Subcutaneous abdominal adipose tissue (tissue), 5 donors: ENCODE results near the gene BRPF3.

Experiments used
- H3K27ac ChIP-seq: one replicate; pipeline ENCODE4 v1.7.0; 2013; ENCODE audit warnings: low read depth, mild to moderate bottlenecking, inconsistent platforms, low read length, moderate library complexity
- H3K27me3 ChIP-seq, 5 donors: one replicate each; pipeline ENCODE4 v1.7.0; 2013; ENCODE audit warnings: low read length in 5 of 5, inconsistent platforms in 1 of 5; ENCODE audit not compliant: control insufficient read depth in 5 of 5, insufficient read depth in 4 of 5
- H3K36me3 ChIP-seq, 5 donors: one replicate each; pipeline ENCODE4 v1.7.0; 2013; ENCODE audit warnings: low read length in 5 of 5; ENCODE audit not compliant: control insufficient read depth in 5 of 5, insufficient read depth in 5 of 5
- H3K4me1 ChIP-seq, 5 donors: one replicate each; pipeline ENCODE4 v1.7.0; 2013; ENCODE audit warnings: low read length in 5 of 5, mild to moderate bottlenecking in 3 of 5, moderate library complexity in 1 of 5; ENCODE audit not compliant: control insufficient read depth in 5 of 5, insufficient read depth in 5 of 5
- H3K4me3 ChIP-seq, 5 donors: one replicate each; pipeline ENCODE4 v1.7.0; 2013; ENCODE audit warnings: low read length in 5 of 5, low read depth in 1 of 5
- H3K9ac ChIP-seq, 5 donors: one replicate each; pipeline ENCODE4 v1.7.0; 2013; ENCODE audit warnings: low read length in 5 of 5, mild to moderate bottlenecking in 4 of 5, moderate library complexity in 3 of 5
- H3K9me3 ChIP-seq, 5 donors: one replicate each; pipeline ENCODE4 v1.7.0; 2013; ENCODE audit warnings: low read length in 5 of 5; ENCODE audit not compliant: control insufficient read depth in 5 of 5
- donor health status: healthy.
- donor health status: healthy.
- donor health status: healthy.
- donor health status: healthy.
- donor health status: healthy.

BRPF3 gene

GRCh38 chr6:36242161-36242560 lies 45.6 kb downstream of the BRPF3 start:
- Histone ChIP-seq H3K27me3 (peaks cover 0 to 2% (median 0%) of the 10 kb centered on the region in 5 donors), H3K4me1 (peaks cover 0 to 4% (median 0%) of the 10 kb centered on the region in 5 donors), H3K27ac (no peak overlapping the region), H3K4me3 (no peak overlapping the region), H3K9me3 (no peaks in the 10 kb centered on the region), H3K9ac (no peak overlapping the region), H3K36me3 (no peaks in the 10 kb centered on the region)

GRCh38 chr6:36242626-36243025 lies 46.1 kb downstream of the BRPF3 start:
- Histone ChIP-seq H3K4me3 (no peak overlapping the region), H3K27me3 (peaks cover 0 to 2% (median 0%) of the 10 kb centered on the region in 5 donors), H3K9ac (no peak overlapping the region), H3K36me3 (no peaks in the 10 kb centered on the region), H3K27ac (no peak overlapping the region), H3K9me3 (no peaks in the 10 kb centered on the region), H3K4me1 (peaks cover 0 to 8% (median 0%) of the 10 kb centered on the region in 5 donors)

- H3K9me3 ChIP-seq = no peaks in the 10 kb centered on the region
- H3K9ac ChIP-seq = no peak overlapping the region
- H3K4me1 ChIP-seq = peaks cover 0 to 11% (median under 1%) of the 10 kb centered on the region in 5 donors
- no peaks in the 10 kb centered on the region for H3K36me3 ChIP-seq
- no peak overlapping the region for H3K4me3 ChIP-seq
- peaks cover 0 to 2% (median 0%) of the 10 kb centered on the region in 5 donors for H3K27me3 ChIP-seq
- H3K27ac ChIP-seq = no peak overlapping the region
These were observed 47.1 kb downstream of the BRPF3 start for GRCh38 chr6:36243562-36244212.

GRCh38 chr6:36244641-36245280 lies 48.2 kb downstream of the BRPF3 start:
- Histone ChIP-seq H3K27ac (no peak overlapping the region), H3K27me3 (peaks cover 0 to 2% (median 0%) of the 10 kb centered on the region in 5 donors), H3K9ac (no peak overlapping the region), H3K36me3 (no peaks in the 10 kb centered on the region), H3K9me3 (no peaks in the 10 kb centered on the region), H3K4me1 (peaks cover 0 to 11% (median 2%) of the 10 kb centered on the region in 5 donors), H3K4me3 (no peak overlapping the region)

GRCh38 chr6:36245572-36246061 lies 49.1 kb downstream of the BRPF3 start:
- no peaks in the 10 kb centered on the region for H3K9me3 ChIP-seq
- peaks cover 0 to 2% (median 0%) of the 10 kb centered on the region in 5 donors for H3K27me3 ChIP-seq
- H3K4me1 ChIP-seq = peaks cover 0 to 11% (median 2%) of the 10 kb centered on the region in 5 donors
- H3K36me3 ChIP-seq = no peaks in the 10 kb centered on the region
- no peak overlapping the region for H3K9ac ChIP-seq
- no peak overlapping the region for H3K27ac ChIP-seq
- no peak overlapping the region for H3K4me3 ChIP-seq

GRCh38 chr6:36246506-36247268 lies 50.1 kb downstream of the BRPF3 start:
- Histone ChIP-seq H3K9me3 (no peaks in the 10 kb centered on the region), H3K27me3 (peaks cover 0 to 2% (median 0%) of the 10 kb centered on the region in 5 donors), H3K4me3 (no peak overlapping the region), H3K36me3 (no peaks in the 10 kb centered on the region), H3K9ac (no peak overlapping the region), H3K27ac (no peak overlapping the region), H3K4me1 (peaks cover 0 to 11% (median 2%) of the 10 kb centered on the region in 5 donors)

- Histone ChIP-seq H3K4me3 (no peak overlapping the region), H3K4me1 (peaks cover 0 to 11% (median 2%) of the 10 kb centered on the region in 5 donors), H3K36me3 (no peaks in the 10 kb centered on the region), H3K9ac (no peak overlapping the region), H3K27me3 (peaks cover 0 to 2% (median 0%) of the 10 kb centered on the region in 5 donors), H3K9me3 (no peaks in the 10 kb centered on the region), H3K27ac (no peak overlapping the region)
These were observed 51.1 kb downstream of the BRPF3 start for GRCh38 chr6:36247693-36248092.

- peaks cover 0 to 11% (median 2%) of the 10 kb centered on the region in 5 donors for H3K4me1 ChIP-seq
- H3K27me3 ChIP-seq = no peaks in the 10 kb centered on the region
- no peaks in the 10 kb centered on the region for H3K36me3 ChIP-seq
- H3K9me3 ChIP-seq = no peaks in the 10 kb centered on the region
- H3K4me3 ChIP-seq = no peak overlapping the region
- H3K27ac ChIP-seq = no peak overlapping the region
- no peak overlapping the region for H3K9ac ChIP-seq
These were observed 52.4 kb downstream of the BRPF3 start for GRCh38 chr6:36248980-36249379.

- H3K27me3 ChIP-seq = no peaks in the 10 kb centered on the region
- no peaks in the 10 kb centered on the region for H3K36me3 ChIP-seq
- H3K9me3 ChIP-seq = no peaks in the 10 kb centered on the region
- H3K27ac ChIP-seq = no peak overlapping the region
- H3K4me1 ChIP-seq = peaks cover 0 to 11% (median 2%) of the 10 kb centered on the region in 5 donors
- no peak overlapping the region for H3K9ac ChIP-seq
- no peak overlapping the region for H3K4me3 ChIP-seq
These were observed 53.0 kb downstream of the BRPF3 start for GRCh38 chr6:36249536-36249935.

- no peaks in the 10 kb centered on the region for H3K36me3 ChIP-seq
- H3K27ac ChIP-seq = no peak overlapping the region
- peaks cover 0 to 4% (median 1%) of the 10 kb centered on the region in 5 donors for H3K9me3 ChIP-seq
- H3K4me3 ChIP-seq = no peak overlapping the region
- no peaks in the 10 kb centered on the region for H3K27me3 ChIP-seq
- peaks cover 0 to 11% (median 2%) of the 10 kb centered on the region in 5 donors for H3K4me1 ChIP-seq
- H3K9ac ChIP-seq = no peak overlapping the region
These were observed 55.5 kb downstream of the BRPF3 start for GRCh38 chr6:36252005-36252404.
